GM12872 (cell line): ENCODE data around the gene MAML1.

ENCODE experiments used
- TF ChIP-seq, protein P1 (sequence below): IDR thresholded peaks from 3 replicates; pipeline ENCODE4 v1.5.1; 2011; ENCODE audit warnings: low read depth, mild to moderate bottlenecking, low read length, moderate library complexity; ENCODE audit not compliant: insufficient read depth

The MAML1 gene

DNA sequence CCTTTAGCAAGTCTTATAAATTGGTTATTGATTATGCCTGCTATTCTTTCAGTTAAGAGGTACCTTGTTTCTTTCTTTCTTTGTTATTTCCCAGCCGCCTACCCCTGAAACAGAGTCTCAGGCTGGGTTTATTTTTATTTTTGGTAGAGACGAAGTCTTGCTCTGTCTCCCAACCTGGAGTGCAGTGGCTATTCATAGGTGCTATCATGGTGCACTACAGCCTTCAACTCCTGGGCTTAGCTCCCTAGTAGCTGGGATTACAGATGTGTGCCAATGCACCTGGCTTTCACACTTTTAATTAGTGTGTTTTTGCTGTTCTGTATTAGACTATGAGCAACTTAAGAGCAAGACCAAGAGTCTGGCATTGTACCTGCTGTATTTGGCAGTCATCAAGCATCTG is 14.2 kb downstream of the MAML1 start:
- TF ChIP-seq, protein P1, sequence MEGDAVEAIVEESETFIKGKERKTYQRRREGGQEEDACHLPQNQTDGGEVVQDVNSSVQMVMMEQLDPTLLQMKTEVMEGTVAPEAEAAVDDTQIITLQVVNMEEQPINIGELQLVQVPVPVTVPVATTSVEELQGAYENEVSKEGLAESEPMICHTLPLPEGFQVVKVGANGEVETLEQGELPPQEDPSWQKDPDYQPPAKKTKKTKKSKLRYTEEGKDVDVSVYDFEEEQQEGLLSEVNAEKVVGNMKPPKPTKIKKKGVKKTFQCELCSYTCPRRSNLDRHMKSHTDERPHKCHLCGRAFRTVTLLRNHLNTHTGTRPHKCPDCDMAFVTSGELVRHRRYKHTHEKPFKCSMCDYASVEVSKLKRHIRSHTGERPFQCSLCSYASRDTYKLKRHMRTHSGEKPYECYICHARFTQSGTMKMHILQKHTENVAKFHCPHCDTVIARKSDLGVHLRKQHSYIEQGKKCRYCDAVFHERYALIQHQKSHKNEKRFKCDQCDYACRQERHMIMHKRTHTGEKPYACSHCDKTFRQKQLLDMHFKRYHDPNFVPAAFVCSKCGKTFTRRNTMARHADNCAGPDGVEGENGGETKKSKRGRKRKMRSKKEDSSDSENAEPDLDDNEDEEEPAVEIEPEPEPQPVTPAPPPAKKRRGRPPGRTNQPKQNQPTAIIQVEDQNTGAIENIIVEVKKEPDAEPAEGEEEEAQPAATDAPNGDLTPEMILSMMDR = no peak

DNA sequence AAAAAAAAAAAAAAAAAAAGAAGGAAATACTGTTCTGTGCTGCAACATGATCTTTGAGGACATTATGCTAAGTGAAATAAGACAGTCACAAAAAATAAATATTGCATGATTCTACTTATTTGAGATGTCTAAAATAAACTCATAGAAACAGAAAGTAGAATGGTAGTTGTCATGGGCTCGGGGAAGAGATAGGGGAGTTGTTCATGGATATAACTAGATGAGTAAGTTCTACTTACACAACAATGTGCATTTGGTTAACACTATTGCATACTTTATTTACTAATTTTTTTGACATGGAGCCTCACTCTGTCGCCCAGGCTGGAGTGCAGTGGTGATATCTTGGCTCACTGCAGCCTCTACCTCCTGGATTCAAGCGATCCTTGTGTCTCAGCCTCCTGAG is 15.2 kb downstream of the MAML1 start:
- TF ChIP-seq, protein P1 = no peak

DNA sequence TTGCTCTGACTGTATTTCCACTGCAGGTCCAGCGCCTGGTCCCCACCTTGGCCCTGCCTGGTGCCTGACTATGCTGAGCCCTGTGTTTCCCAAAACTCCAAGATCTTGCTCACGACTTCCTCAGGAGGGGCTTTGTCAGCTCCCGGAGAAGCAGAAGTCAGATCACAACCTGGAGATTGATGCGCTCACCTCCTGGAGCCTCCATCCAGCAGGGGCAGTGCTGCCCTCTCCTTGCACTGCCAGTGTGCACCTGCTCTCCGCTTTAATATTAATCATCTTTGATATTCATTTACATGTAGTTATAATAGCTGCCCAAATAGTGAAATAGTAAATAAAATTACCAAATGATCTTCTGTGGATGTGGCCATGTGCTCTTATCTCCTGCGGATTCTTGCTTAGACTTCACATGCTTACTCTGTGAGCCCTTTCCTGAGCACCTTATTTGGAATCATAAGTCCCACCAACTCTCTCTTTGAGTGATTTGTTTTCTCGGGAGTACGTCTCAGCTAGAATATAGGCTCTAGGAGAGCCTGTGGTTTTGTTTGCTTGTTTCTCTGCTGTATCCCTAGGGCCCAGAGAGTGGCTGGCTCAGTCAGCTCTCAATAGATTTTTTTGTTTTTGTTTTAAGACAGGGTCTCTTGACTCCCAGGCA is 17.4 kb downstream of the MAML1 start:
- TF ChIP-seq, protein P1 = no peak

DNA sequence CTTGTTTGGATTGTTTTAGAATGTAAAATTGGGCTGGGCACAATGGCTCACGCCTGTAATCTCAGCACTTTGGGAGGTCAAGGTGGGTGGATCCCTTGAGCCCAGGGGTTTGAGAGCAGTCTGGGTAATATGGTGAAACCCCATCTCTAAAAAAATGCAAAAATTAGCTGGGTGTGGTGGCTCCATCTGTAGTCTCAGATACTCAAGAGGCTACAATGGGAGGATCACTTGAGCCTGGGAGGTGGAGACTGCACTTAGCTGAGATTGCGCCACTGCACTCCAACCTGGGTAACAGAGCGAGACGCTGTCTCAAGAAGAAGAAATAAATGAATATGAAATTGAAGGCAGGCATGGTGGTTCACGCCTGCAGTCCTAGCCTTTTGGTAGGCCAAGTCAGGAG is 21.3 kb downstream of the MAML1 start:
- TF ChIP-seq, protein P1 = no peak

DNA sequence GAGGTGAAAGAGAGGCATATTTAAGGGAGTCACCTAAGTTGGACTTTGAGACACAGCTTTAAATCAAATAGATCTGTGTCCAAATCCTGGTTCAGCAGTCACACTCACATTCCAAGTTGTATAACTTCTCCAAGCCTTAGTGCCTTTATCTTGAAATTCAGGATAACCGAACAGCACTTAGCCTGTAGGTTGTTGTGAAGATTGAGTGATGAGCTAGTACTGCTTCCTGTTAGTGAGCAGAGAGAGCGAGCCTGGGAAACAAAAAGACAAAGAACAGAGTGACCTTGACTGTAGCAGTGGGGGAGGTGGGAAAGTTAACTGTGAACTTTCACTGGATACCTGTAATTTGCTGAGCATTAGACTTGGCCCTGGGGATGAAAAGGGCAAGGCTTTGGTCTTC is 22.4 kb downstream of the MAML1 start:
- TF ChIP-seq, protein P1 = no peak

DNA sequence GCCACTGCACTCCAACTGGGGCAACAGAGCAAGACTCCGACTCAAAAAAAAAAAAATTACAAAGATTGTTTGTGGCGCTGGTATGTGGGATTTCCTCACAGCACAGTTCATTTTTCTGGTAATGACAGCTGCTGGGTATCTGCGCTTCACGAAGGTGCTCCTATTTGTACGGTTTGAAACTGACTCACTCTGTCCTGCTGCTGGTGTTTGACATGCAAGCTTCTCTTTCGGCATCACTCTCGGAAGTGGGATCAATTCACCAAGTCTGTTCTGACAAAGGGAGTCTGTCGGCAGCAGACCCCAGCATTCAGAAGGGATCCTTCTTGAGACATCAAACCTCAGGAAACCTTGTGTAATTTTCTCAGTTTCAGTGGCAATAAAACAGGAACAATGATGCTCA is 26.3 kb downstream of the MAML1 start:
- TF ChIP-seq, protein P1 = no peak

DNA sequence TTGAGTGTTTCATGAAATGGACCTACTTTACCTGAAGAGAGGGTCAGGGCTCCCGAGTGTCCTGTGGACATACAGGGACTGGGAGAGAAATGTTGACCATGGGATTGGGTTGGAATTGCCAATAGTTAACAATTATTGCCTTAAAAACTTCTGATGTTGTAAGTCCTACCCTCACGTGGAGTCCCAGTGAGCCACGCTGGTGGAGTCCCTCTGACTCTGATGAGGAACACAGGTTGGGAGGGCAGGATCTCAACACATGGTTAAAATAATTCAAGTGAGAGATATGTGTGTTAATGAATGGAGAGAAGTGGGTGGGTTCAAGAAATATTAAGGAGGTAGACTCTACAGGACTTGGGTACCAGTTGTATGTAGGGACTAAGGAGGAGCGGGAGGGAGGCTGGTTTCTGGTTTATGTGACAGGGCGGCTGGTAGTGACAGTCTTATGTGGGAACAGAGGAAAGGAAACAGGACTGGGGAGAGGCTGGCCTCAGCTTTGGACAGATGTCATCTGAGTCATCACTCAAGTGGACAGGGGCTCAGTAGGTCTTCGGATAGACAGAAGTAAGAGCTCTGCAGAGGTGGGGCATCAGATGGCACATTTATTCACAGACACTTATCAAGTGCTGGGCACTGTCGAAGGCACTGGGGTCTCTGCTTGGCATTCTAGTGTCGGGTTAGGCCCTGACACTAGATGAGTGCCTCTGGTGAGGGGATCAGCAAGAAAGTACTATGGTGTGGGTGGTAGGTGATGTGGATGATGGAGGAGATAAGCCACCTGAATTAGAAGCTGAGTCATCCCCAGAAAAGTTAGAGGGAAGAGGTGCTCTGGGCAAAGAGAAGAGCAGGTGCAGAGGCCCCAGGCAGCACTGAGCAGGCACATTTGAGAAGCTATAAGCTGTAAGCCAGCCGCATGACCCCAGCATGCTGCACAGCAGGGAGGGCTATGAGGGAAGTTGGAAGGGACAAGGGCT is 27.2 kb downstream of the MAML1 start:
- TF ChIP-seq, protein P1 = no peak
